Breast epithelium (tissue), 4 donors: ENCODE data around the gene PARG. TPM values are rescaled to one million over a fixed set of nuclear protein-coding genes. Genes with fewer than 3 reads are reported as not detected.

Experiments
- DNase-seq, 2 donors: peaks; one replicate each; pipeline ENCODE4 v3.0.0-alpha.2; 2019; ENCODE audit warnings: low spot score in 2 of 2
- H3K27ac ChIP-seq, 2 donors: fragments of 200-600 bp; sonication (generic) in 1 of 2; one replicate each; pipeline ENCODE4 v1.5.1; 2016 to 2019; ENCODE audit warnings: mild to moderate bottlenecking in 1 of 2
- H3K27me3 ChIP-seq, 2 donors: fragments of 200-600 bp; sonication (generic) in 1 of 2; one replicate each; pipeline versions ENCODE4 v1.5.1 to v1.6.0; 2017 to 2019; ENCODE audit warnings: control low read depth in 1 of 2, mild to moderate bottlenecking in 1 of 2
- H3K36me3 ChIP-seq: fragments of 200-600 bp; one replicate; pipeline ENCODE4 v1.5.1; 2019
- H3K4me1 ChIP-seq, 2 donors: fragments of 200-600 bp; sonication (generic); one replicate each; pipeline ENCODE4 v1.5.1; 2016 to 2019; ENCODE audit warnings: control low read depth in 1 of 2
- H3K4me3 ChIP-seq, 3 donors: fragments of 200-600 bp; sonication (generic); 1 replicate in 2 of 3; 2 replicates in 1 of 3; pipeline ENCODE4 v1.5.1; 2016 to 2019; ENCODE audit warnings: mild to moderate bottlenecking in 3 of 3, moderate library complexity in 2 of 3
- H3K9me3 ChIP-seq, 2 donors: fragments of 200-600 bp; sonication (generic) in 1 of 2; one replicate each; pipeline ENCODE4 v1.5.1; 2016 to 2019; ENCODE audit warnings: control low read depth in 1 of 2
- POLR2A ChIP-seq: fragments of 450-650 bp; IDR thresholded peaks from one replicate; pipeline ENCODE4 v1.6.1; 2016; ENCODE audit warnings: antibody characterized with exemption, mild to moderate bottlenecking, moderate library complexity
- POLR2AphosphoS5 ChIP-seq, 3 donors: sonication (generic); formaldehyde crosslinking; IDR thresholded peaks; one replicate each; pipeline ENCODE4 v1.6.1; 2017; ENCODE audit warnings: antibody characterized with exemption in 3 of 3
- intact Hi-C: fragments of 100-400 bp; cut with DNase I; formaldehyde crosslinking; loops from one replicate; pipeline ENCODE4 v1.15.1; 2023; ENCODE audit warnings: low total_unique reads
- total RNA-seq, 3 donors: library from RNA; depleted of rRNA; stranded (reverse); fragments of >200 nt; gene quantifications; one replicate each; pipeline ENCODE4 v1.1.0, GENCODE V29; 2016
- TF ChIP-seq, protein P1 (sequence below), 3 donors: fragments of 450-650 bp; IDR thresholded peaks; one replicate each; pipeline ENCODE4 v1.5.1; 2016 to 2017; ENCODE audit warnings: antibody characterized with exemption in 3 of 3, mild to moderate bottlenecking in 3 of 3, moderate library complexity in 3 of 3

The PARG gene
- total RNA-seq, 3 donors from 2014 or later: 24.3 to 45.4 (median 31.5) TPM

- Histone ChIP-seq H3K36me3 (no peaks in the 10 kb centered on the region), H3K4me3 (no peak overlapping the region), H3K27me3 (peaks cover 0 to 45% of the 10 kb centered on the region in 2 donors), H3K4me1 (no peaks in the 10 kb centered on the region), H3K27ac (no peak overlapping the region), H3K9me3 (peaks cover 0 to 7% of the 10 kb centered on the region in 2 donors)
- no peak for DNase-seq
- intact Hi-C loops: loop anchor here (2.0 kb wide), 1 partner anchor 33 kb away; no protein-coding TSS in a partner anchor
- TF ChIP-seq, protein P1, sequence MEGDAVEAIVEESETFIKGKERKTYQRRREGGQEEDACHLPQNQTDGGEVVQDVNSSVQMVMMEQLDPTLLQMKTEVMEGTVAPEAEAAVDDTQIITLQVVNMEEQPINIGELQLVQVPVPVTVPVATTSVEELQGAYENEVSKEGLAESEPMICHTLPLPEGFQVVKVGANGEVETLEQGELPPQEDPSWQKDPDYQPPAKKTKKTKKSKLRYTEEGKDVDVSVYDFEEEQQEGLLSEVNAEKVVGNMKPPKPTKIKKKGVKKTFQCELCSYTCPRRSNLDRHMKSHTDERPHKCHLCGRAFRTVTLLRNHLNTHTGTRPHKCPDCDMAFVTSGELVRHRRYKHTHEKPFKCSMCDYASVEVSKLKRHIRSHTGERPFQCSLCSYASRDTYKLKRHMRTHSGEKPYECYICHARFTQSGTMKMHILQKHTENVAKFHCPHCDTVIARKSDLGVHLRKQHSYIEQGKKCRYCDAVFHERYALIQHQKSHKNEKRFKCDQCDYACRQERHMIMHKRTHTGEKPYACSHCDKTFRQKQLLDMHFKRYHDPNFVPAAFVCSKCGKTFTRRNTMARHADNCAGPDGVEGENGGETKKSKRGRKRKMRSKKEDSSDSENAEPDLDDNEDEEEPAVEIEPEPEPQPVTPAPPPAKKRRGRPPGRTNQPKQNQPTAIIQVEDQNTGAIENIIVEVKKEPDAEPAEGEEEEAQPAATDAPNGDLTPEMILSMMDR (IDR thresholded peaks at IDR 0.05): no peak
- TF ChIP-seq POLR2AphosphoS5 (IDR thresholded peaks at IDR 0.05) (no peak), POLR2A (no peak)
Observed at GRCh38 chr10:49769692-49770091, 172.1 kb downstream of the PARG start.

DNA sequence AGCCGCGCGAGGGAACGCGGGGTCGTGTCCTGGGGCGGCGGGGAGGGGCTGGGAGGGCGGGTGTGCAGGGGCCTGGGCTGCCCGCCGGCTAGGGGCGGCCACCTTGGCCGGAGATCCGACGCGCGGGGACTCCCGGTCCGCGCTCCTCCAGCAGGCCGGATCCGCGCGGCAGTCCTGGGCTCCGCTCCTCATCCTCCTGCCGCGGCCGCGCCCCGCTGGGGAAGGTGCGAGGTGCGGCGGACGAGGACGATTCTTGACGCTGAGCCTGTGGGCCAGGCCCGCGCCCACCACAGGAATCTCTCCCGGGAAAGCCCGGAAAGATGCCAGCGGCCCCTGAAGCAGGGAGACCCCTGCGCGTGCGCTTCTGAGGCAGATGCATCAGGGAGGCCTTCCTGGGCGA is 173.1 kb downstream of the PARG start:
- H3K27ac ChIP-seq: no peak overlapping the region
- peaks cover 0 to 48% of the 10 kb centered on the region in 2 donors for H3K27me3 ChIP-seq
- TF ChIP-seq, protein P1 (IDR thresholded peaks at IDR 0.05): no peak
- TF ChIP-seq POLR2A: no peak
- no peak for TF ChIP-seq POLR2AphosphoS5 (IDR thresholded peaks at IDR 0.05)
- no peaks in the 10 kb centered on the region for H3K36me3 ChIP-seq
- peaks cover 0 to 7% of the 10 kb centered on the region in 2 donors for H3K9me3 ChIP-seq
- no peak overlapping the region for H3K4me3 ChIP-seq
- DNase-seq: no peak
- intact Hi-C loops: loop anchor here (1.0 kb wide), 1 partner anchor 151 kb away; no protein-coding TSS in a partner anchor
- no peaks in the 10 kb centered on the region for H3K4me1 ChIP-seq

- Histone ChIP-seq H3K27ac (no peak overlapping the region), H3K36me3 (no peaks in the 10 kb centered on the region), H3K9me3 (peaks cover 0 to 7% of the 10 kb centered on the region in 2 donors), H3K4me3 (no peak overlapping the region), H3K4me1 (no peaks in the 10 kb centered on the region), H3K27me3 (peaks cover 0 to 50% of the 10 kb centered on the region in 2 donors)
- intact Hi-C loops: loop anchor here (1.0 kb wide), 1 partner anchor 151 kb away; no protein-coding TSS in a partner anchor
- DNase-seq: no peak
- TF ChIP-seq, protein P1 (IDR thresholded peaks at IDR 0.05): no peak
- TF ChIP-seq POLR2A (no peak), POLR2AphosphoS5 (IDR thresholded peaks at IDR 0.05) (no peak)
Observed at GRCh38 chr10:49768329-49768728, 173.5 kb downstream of the PARG start.

Other genes starting within 250 kb of the PARG start
- gene OGDHL, start 179.7 kb downstream of the PARG start, total RNA-seq: not detected
- 10 to 100 TPM; 15.0 to 29.7 (median 24.6) TPM for gene TIMM23B, start within 50 bp of the PARG start, total RNA-seq
- gene AGAP6, start 46.4 kb upstream of the PARG start, total RNA-seq: 10 to 100 TPM; 12.8 to 29.8 (median 26.8) TPM
- gene WASHC2A, start 125.9 kb upstream of the PARG start, total RNA-seq: 10 to 100 TPM; 40.1 to 52.5 (median 41.3) TPM